Stimulated activated CD4-positive, alpha-beta T cell treated with anti-CD3 and anti-CD28 coated beads, TNF-alpha, amount 100 ng/mL, for 24 hours (primary cell): ENCODE results near the gene GCM1.
A peak's percentile ranks its signal among the peaks of the same experiment; 100 is the strongest.
"Not testable (repeated sequence)": the region's sequence is repeated elsewhere in the genome, so short reads cannot be mapped to it uniquely, and the experiment has no call there.

Experiments used
- DNase-seq, 3 experiments: peaks; one replicate each; pipeline ENCODE4 v3.0.0-alpha.2; 2020; ENCODE audit warnings: low read depth in 3 of 3

GCM1 gene, protein sequence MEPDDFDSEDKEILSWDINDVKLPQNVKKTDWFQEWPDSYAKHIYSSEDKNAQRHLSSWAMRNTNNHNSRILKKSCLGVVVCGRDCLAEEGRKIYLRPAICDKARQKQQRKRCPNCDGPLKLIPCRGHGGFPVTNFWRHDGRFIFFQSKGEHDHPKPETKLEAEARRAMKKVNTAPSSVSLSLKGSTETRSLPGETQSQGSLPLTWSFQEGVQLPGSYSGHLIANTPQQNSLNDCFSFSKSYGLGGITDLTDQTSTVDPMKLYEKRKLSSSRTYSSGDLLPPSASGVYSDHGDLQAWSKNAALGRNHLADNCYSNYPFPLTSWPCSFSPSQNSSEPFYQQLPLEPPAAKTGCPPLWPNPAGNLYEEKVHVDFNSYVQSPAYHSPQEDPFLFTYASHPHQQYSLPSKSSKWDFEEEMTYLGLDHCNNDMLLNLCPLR

DNA sequence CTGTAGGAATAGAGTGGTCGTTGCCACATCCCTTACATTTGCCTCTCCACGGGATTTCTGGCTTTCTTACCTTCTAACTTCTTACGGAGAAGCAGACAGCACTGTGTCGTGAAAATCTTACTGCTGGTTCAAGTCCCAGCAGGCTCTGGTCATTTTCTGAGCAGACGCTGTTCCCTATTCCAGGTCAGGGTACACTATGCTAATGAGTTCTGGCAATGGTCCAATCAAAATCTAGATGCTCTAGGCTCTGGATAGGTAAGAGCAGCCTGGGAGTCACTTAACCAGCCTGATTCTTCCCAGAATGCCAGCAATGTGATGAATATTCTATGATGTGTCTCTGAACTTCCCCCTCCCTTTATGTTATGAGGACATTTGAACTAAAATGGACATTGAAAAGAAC, at the start of gene GCM1:
GCM1 (minus strand) TSS at position 158 of the 400 bp plus-strand sequence. CDS start 3,209 bp downstream, outside the sequence.
- DNase-seq = no peak

DNA sequence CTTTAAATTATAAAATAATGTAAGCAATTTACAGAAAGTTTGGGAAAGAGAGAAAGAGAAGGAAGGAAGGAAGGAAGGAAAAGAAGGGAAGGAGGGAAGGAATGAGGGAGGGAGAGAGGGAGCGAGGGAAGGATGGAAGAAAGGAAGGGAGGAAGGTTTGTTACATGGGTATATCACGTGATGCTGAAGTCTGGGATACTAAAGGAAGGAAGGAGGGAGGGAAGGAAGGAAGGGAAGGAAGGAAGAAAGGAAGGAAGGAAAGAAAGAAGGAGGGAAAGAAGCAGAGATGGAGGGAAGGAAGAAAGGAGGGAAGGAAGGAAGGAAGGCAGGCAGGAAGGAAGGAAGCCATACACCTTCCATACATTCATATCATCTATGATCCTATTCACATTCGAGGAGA, 48.9 kb upstream of the GCM1 start:
- DNase-seq = no peak

DNA sequence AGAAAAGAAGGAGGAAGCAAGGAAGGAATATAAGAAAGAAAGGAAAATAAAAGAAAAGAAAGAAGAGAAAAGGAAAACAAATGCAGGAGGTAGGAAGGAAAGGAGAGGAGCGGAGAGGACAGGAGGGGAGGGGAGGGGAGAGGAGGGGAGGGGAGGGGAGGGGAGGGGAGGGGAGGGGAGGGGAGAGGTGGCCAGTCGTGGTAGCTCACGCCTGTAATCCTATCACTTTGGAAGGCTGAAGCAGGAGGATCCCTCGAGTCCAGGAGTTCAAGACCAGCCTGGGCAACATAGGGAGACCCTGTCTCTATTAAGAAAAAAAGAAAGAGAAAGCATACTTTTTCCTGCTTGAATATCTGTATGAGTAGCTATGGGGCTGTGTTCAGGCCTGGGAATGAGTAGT, 46.4 kb upstream of the GCM1 start:
- no peak for DNase-seq

DNA sequence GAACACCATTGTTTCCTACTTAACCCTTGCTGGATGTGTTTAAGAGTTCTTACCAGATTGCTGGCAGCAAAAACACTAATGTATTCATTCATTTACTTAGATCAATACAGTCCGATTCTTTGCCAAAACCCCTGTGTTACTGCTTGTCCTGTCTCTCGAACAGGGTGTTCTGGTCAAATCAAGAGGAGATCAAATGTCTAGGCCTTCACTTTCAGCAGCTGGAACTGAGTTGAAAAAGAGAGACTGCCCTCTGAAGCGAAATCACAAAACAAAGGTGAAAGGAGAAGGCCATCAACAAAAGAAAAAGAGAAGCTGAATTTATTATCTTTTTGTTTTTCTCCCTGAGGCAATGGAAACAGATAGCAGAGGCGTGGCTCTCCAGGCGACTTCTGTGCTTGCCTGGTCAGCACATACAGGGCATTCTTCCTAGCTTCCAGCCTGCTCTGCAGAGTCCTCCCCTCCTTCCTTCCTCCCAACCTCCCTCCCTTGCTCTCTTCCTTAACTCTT, 44.1 kb upstream of the GCM1 start:
- DNase-seq = no peak

DNA sequence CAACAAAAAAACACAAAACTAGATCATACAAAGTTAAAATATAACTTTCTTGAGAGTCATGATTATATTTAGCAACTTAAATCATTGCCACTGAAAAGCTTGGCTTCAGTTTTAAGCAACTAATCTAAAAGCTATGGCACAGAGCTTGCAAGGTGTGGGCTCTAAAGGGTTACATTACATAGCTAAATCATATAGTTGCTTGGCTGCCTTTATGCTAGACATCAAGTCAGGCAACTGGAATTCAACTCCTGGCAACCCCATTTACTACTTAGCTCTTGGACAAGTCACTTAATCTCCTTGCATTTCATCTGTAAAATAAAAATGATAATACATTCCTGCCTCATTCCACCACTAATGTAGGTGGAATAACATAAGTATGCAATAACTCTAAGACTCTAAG, 40.9 kb upstream of the GCM1 start:
- DNase-seq = no peak

DNA sequence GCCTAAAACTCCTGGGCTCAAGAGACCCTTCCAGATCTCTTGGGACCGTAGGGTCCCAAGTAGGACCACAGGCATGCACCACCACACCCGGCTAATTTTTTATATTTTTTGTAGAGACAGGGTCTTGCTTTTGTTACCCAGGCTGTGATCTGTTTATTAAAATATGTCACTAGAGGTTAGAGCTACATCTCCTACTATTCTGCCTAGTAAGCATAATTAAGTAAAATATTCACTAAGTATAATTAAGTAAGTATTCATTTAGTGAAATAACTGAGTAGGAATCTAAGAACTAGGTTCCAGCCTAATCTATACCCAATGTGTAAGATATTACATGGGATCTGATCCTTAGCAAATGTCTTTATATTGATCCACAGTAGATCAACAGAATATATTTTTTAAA, 40.2 kb upstream of the GCM1 start:
- no peak for DNase-seq

DNA sequence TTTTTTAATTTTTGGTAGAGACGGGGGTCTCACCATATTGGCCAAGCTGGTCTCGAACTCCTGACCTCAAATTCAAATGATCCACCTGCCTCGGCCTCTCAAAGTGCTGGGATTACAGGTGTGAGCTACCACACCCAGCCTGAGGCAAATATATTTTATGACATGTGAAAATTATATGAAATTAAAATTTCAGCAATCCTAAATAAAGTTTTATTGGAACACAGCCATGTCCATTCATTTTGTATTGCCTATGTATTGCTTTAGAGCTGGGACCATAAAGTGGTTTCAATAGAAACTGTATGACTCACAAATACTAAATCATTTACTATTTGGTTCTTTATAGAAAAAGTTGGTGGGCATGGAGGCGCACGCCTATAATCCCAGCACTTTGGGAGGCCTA, 32.0 kb upstream of the GCM1 start:
- no peak for DNase-seq

DNA sequence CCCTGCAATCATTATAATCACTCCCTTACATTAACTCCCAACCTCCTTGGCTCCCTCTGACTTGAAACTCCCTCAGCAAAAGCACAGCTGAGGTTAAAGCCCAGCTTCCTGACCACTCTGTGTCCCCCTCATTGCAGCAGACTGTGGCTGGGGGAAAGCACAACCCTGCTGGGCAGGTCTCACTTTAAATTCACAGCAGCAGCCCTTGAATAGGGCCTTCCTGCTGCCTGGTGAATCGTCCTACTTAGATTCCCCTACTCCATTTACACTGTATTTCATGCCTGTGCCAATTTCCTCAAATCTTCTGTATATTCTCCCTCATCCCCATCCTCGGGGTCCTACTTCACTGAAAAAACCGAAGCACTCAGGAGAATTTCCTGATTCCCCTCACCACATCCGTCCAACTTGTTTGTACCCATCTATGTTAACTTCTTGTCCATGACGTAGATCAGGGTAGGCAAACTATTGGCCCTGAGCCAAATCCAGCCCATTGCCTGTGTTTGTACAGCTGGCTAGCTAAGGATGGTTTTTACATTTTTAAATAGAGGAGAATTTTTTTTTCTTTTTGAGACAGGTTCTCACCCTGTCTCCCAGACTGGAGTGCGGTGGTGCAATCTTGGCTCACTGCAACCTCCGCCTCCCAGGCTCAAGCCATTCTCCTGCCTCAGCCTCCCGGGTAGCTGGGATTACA, 31.5 kb upstream of the GCM1 start:
- no peak for DNase-seq

DNA sequence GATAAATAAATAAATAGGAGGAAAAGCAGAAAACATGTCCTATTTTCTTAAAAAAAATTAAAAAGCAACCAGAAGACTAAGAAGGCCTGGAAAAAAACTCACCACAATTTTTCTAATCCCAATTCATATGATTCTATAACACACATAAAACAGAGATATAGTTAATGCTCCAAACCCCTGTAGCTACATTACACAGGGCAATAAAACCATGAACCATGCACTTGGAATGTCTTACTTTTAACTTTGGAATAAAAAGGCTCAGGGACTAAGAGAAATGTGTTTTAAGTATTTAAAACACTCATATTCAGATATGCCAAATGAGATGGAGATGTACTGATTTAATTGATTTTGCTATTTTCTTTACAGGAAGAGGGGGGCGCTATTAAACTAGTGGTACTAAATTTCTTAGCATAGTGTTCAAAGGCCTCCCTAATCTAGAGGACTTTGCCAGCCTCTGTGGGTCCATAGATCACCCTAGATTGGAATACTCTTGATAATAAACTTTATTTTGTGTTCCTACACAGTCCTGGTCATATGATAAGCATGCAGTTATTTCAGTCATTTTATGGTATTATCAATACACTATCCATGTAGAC, 30.3 kb upstream of the GCM1 start:
- DNase-seq = no peak

DNA sequence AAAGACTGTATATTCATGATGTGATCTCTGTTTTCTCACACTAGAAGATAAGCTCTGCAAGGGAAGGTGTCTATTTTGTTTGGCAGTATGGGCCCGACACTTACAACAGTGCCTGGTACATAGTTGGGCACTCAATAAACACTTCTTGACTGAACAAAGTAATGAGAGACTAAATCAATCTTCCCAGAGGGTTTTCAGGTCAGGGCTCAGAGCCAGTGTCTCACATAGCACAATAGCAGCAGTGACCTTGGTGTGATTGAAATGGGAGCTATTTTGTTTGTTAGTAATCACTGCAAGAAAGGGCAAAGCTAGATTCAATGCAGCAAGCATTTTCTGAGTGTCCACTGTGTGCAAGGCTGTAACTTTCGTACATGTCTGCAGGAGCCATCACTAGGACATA, 26.4 kb upstream of the GCM1 start:
- no peak for DNase-seq

DNA sequence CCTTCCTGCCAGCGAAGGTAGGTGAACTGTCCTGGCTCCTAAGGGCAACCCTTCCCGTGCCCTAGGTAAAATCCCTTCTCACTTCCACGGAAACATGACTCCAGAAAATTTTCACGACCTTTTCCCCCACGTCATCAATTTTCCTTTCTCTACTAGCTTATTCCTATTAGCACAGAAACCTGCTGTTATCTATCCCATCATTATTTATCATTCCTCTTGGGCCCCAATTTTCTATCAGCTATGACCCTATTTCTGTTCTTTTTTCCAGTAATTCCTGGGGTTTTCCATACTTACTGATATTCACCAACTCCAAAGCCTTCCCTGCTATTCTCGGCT, 23.8 kb upstream of the GCM1 start:
- no peak for DNase-seq

DNA sequence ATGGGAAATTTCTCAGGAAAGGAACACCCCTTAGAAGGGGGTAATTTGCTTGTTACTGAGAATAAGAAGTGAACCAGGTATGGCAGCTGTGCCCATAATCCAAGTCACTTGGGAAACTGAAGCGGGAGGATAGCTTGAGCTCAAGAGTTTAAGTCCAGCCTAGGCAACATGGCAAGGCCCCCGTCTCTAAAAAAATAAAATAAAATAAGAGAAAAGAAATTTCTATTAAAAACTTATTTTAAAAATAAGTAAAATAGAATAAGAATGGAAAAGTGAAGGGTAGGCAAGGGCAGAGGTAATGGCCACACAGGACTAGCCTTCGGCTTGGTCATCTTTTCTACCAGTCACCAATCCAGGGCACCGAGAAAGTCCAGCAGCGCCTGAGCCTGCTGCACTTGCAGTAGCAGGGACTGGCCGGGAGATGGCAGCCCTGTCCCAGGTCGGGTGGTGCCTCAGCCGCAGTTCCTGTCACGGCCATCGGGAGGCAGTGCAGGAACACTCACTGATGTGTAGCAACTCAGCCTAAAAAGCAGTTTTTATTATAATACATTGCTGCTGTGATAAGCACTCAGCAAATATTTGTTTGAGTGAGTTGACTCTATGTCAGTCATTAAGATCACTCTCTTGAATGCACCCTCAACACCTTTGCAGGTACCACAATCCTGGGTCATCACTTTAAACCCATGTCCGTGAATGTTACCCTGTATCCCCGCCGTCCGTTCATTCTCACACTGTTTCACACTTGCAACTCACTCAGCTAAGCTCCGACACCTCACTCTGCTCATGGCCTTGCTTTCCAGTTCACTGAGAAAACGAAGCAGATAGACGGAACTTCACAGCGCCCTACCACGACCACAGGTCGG, 23.2 kb upstream of the GCM1 start:
- peak; percentile 85 to 88 (median 85) for DNase-seq

DNA sequence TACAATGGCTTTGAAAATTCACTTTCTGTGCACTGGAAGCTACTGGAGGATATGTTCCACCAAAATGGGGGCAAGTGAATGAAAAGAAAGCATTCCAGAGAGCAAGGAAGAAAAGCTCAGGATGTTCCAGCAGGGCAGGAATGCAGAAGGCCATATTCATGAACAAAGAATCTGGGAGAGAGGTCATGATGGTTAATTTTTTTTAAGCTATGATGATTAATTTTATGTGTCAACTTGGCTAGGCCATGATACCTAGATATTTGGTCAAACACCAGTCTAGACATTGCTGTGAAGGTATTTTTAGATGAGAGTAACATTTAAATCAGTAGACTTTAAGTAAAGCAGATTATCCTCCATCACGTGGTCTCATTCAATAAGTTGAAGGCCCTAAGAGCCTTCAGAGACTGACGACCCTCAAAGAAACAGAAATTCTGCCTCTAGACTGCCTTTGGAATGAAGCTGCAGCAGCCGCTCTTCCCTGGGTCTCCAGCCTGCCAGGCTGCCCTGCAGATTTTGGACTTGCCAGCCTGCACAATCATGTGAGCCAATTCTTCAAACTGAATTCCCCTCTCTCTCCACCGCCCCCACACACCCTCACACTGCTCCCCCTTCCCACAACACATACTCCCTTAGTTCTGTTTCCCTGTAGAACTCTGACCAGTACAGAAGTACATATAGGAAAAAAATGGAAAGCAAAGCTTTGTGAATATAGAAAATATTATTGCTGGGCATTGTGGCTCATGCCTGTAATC, 20.1 kb upstream of the GCM1 start:
- no peak for DNase-seq

DNA sequence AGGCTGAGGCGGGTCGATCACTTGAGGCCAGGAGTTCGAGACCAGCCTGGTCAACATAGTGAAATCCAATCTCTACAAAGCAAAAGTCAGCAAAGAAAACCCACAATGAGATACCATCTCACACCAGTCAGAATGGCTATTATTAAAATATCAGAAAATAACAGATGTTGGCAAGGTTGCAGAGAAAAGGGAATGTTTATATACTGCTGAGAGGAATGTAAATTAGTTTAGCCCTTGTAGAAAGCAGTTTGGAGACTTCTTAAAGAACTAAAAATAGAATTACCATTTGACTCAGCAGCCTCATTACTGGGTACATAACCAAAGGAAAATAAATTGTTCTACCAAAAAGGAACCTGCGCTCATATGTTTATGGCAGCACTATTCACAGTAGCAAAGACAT, 16.7 kb upstream of the GCM1 start:
- no peak for DNase-seq

DNA sequence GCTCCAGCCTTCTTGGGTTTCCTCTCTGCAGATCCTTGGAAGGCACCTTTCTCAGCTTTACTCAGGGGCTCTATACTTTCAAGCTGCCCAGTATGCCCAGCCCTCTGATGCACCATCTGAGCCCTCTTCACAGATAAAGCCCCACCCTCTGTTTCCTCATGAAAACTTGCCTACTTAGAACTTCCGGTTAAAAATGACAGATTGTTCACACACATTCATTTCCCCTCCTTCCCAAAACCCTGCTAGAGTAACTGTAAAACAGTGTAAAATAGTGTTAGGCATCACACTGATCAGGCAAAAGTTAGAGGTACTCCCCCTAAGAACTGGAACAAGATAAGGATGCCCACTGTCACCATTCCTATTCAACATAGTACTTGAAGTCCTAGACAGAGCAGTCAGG, 14.0 kb upstream of the GCM1 start:
- no peak for DNase-seq

DNA sequence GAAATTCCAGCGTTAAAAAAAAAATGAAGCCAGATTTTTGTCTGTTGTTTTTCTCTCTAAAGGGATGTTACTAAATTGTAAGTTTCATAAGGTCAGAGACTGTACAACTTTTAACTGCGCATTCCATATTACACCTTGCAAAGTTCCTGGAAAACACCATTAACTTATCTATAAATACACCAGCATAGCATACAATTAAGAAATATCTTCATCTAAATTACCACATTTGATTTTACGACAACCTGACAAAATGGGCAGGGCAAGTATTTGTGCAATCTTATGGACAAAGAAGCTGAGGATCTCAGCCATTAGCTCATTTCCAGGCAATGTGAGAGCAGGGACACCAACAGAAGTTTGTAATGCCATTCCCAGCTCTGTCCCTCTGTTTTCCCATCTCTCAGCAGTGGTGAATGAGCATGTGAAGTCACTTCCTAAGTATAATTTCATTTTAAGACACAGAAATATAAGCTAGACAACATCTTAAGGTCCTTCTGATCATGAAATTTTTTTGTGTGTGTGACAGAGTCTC, 12.9 kb upstream of the GCM1 start:
- DNase-seq = no peak

DNA sequence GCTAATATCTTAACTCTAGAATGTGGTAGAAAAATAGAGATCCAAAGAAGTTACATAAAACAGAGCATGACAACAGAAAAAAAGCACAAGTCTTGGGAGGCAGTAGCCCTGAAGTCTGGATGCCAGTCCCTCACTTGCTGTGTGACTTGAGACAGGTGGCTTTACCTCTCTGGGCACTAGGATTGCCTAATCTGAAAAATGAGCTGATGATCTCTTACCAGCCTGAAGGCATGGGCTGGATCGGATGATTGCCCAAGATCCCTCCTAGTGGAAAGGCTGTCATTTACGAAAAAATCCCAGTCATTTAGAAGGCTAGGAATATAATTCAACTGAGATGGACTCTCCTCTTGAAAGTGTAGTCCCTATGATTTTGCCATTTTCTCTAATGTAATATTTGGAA, 10.9 kb upstream of the GCM1 start:
- no peak for DNase-seq

DNA sequence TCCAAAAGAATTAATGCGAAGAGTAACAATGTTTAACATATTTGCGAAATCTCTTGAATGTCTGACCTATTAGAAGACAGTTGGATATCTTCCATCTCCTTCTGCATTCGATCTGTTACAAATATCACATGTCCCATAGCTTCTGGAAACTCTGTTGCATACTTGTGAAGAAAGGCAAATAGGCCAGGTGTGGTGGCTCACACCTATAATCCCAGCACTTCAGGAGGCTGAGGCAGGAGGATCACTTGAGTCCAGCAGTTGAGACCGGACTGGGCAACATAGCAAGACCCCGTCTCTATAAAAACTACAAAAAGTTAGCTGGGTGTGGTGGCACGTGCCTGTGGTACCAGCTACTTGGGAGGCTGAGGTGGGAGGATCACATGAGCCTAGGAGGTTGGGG, 9.4 kb upstream of the GCM1 start:
- DNase-seq = not testable (repeated sequence)

DNA sequence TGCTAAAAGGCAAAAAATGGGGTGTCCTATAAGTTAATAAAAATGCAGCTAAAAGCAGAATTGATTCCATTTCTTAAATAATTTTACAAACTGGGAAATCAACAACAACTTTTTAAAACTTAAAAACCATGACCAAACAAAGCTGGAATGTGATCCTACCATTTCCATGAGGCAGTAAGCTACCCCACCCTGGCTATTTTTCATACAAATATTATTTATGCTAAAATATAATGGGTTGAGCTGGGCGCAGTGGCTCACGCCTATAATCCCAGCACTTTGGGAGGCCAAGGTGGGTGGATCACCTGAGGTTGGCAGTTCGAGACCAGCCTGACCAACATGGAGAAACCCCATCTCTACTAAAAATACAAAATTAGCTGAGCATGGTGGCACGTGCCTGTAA, 6.6 kb upstream of the GCM1 start:
- not testable (repeated sequence) for DNase-seq

DNA sequence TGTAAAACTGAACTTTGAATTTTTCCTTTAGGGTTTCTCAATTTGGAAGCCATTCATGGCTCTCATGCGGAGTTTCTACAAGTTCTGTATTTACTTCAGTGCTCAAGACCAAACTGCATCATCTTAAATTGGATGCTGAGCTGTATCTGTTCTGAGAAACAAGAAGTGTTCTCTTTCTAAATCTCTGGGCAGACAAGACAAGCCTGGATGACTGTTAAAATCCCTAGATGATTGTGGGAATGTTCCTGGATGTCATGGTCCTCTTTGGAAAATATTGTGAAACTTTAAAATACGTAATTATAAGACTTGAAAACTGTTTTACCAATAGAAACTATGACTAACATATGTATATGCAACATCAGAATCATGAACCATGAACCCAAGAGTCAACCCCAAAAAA, 6.2 kb upstream of the GCM1 start:
- no peak for DNase-seq

DNA sequence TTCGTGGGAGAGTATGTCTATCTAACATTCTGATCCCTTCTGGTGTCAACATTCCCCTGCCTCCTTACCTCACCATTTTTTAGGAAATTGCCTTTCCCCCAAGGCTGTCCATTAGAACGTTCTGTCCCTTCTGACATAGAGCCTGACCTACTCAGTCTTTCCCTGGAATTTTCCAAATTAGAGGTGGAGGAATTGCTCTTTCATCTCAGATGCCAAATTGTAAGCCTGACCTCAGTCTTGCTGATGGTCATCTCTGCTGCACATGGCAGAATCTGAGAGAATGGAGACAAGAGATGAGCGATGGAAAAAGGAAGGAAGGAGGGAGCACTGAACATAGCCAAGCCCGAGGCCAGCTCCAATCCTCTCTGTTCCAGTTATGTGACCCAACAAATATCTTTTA, 5.4 kb upstream of the GCM1 start:
- no peak for DNase-seq
